HEK293 (cell line): ENCODE data around the gene FOXD1.

ENCODE experiments used
- SETDB1 ChIP-seq: IDR thresholded peaks from one replicate; pipeline ENCODE4 v1.6.1; 2017; ENCODE audit warnings: mild to moderate bottlenecking, low read length, moderate library complexity, mixed read lengths; ENCODE audit not compliant: insufficient read length
- ZNF146 ChIP-seq: fragments of 450-650 bp; formaldehyde crosslinking; IDR thresholded peaks from 2 replicates; pipeline ENCODE4 v1.5.1; 2016; ENCODE audit warnings: missing biosample characterization, missing genetic modification characterization
- ZNF571 ChIP-seq: fragments of 450-650 bp; formaldehyde crosslinking; IDR thresholded peaks from 2 replicates; pipeline ENCODE4 v1.5.0; 2017; ENCODE audit warnings: missing biosample characterization, missing genetic modification characterization
- ZNF596 ChIP-seq: fragments of 450-650 bp; IDR thresholded peaks from 2 replicates; pipeline ENCODE4 v1.5.0; 2018; ENCODE audit warnings: missing biosample characterization, mild to moderate bottlenecking, missing genetic modification characterization, moderate library complexity
- TF ChIP-seq, protein P1 (sequence below): fragments of 450-650 bp; formaldehyde crosslinking; IDR thresholded peaks from 2 replicates; pipeline ENCODE4 v1.5.1; 2016; ENCODE audit warnings: missing biosample characterization, missing genetic modification characterization
- TF ChIP-seq, protein P2 (sequence below): fragments of 450-650 bp; formaldehyde crosslinking; IDR thresholded peaks from 2 replicates; pipeline ENCODE4 v1.5.1; 2016; ENCODE audit warnings: missing biosample characterization, missing genetic modification characterization
- TF ChIP-seq, protein P3 (sequence below): fragments of 450-650 bp; formaldehyde crosslinking; IDR thresholded peaks from 2 replicates; pipeline ENCODE4 v1.5.1; 2017; ENCODE audit warnings: missing biosample characterization, mild to moderate bottlenecking, missing genetic modification characterization, moderate library complexity

DNA sequence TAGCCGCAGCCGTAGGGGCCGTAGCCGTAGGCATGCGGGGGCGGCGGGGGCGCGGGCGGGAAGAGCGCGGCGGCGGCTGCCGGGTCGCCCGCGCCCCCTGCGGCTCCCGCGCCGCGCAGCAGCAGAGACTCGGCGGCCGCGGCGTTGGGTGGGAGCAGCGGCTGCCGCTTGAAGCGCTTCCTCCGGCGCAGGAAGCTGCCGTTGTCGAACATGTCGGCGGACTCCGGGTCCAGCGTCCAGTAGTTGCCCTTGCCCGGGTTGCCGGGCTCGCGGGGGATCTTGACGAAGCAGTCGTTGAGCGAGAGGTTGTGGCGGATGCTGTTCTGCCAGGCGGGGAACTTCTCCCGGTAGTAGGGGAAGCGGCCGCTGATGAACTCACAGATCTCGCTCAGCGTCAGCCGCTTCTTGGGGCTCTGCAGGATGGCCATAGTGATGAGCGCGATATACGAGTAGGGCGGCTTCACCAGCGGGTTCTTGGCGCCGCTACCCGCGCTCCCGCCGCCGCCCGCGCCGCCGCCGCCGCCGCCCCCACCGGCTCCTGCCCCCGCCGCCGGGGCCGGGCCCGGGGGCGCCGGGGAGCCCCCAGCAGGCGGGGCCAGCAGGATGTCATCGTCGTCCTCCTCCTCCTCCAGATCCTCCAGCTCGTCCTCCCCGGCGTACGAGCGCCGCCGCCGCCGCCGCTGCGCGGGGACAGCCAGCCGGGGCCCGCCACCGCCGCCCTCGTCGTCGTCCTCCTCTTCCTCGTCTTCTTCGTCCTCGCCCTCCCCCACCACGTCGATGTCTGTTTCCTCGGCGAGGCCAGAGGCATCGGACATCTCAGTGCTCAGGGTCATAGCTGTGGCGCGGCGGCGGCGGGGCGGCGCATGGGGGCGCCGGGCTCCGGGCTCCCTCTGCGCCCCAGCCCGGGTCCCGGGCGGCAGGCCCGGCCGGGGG, 781 bp downstream of the FOXD1 start:
- TF ChIP-seq SETDB1 (no peak), ZNF596 (0 out of 2 replicates have a peak, but pooled peaks have one; percentile 40), ZNF146 (tag by site-specific recombination) (no peak), ZNF571 (tag by site-specific recombination) (no peak)
- TF ChIP-seq, protein P1, sequence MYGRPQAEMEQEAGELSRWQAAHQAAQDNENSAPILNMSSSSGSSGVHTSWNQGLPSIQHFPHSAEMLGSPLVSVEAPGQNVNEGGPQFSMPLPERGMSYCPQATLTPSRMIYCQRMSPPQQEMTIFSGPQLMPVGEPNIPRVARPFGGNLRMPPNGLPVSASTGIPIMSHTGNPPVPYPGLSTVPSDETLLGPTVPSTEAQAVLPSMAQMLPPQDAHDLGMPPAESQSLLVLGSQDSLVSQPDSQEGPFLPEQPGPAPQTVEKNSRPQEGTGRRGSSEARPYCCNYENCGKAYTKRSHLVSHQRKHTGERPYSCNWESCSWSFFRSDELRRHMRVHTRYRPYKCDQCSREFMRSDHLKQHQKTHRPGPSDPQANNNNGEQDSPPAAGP = no peak
- TF ChIP-seq, protein P2, sequence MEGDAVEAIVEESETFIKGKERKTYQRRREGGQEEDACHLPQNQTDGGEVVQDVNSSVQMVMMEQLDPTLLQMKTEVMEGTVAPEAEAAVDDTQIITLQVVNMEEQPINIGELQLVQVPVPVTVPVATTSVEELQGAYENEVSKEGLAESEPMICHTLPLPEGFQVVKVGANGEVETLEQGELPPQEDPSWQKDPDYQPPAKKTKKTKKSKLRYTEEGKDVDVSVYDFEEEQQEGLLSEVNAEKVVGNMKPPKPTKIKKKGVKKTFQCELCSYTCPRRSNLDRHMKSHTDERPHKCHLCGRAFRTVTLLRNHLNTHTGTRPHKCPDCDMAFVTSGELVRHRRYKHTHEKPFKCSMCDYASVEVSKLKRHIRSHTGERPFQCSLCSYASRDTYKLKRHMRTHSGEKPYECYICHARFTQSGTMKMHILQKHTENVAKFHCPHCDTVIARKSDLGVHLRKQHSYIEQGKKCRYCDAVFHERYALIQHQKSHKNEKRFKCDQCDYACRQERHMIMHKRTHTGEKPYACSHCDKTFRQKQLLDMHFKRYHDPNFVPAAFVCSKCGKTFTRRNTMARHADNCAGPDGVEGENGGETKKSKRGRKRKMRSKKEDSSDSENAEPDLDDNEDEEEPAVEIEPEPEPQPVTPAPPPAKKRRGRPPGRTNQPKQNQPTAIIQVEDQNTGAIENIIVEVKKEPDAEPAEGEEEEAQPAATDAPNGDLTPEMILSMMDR (tag by site-specific recombination) = peak; percentile 25; the same call in 1 of the 2 replicates
- TF ChIP-seq, protein P3, sequence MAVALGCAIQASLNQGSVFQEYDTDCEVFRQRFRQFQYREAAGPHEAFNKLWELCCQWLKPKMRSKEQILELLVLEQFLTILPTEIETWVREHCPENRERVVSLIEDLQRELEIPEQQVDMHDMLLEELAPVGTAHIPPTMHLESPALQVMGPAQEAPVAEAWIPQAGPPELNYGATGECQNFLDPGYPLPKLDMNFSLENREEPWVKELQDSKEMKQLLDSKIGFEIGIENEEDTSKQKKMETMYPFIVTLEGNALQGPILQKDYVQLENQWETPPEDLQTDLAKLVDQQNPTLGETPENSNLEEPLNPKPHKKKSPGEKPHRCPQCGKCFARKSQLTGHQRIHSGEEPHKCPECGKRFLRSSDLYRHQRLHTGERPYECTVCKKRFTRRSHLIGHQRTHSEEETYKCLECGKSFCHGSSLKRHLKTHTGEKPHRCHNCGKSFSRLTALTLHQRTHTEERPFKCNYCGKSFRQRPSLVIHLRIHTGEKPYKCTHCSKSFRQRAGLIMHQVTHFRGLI = no peak
